PFSK-1 (cell line): ENCODE measurements around the gene REEP5.

Experiments
- FOXP2 ChIP-seq: optimal IDR thresholded peaks from 2 replicates; pipeline ENCODE3; 2011; ENCODE audit warnings: borderline replicate concordance, control low read depth, inconsistent platforms; ENCODE audit not compliant: insufficient read depth; ENCODE audit errors: extremely low read length, extremely low read depth
- POLR2AphosphoS5 ChIP-seq: IDR thresholded peaks from 2 replicates; pipeline ENCODE4 v1.6.1; 2012; ENCODE audit warnings: low read depth, mild to moderate bottlenecking, control low read depth, low read length, moderate library complexity
- REST ChIP-seq, 2 experiments: IDR thresholded peaks; 2 replicates each; pipeline versions ENCODE4 v1.6.1 to v1.8.0; 2011 to 2012; ENCODE audit warnings: low read depth in 2 of 2, low read length in 2 of 2, control low read depth in 1 of 2, inconsistent platforms in 1 of 2, mild to moderate bottlenecking in 1 of 2, moderate library complexity in 1 of 2; ENCODE audit not compliant: insufficient read depth in 1 of 2
- SIN3A ChIP-seq: IDR thresholded peaks from 2 replicates; pipeline ENCODE4 v1.6.1; 2012; ENCODE audit warnings: mild to moderate bottlenecking, low read length, moderate library complexity, borderline replicate concordance; ENCODE audit not compliant: insufficient read depth
- TAF1 ChIP-seq: IDR thresholded peaks from 2 replicates; pipeline ENCODE4 v1.6.1; 2012; ENCODE audit warnings: low read length, control low read depth, borderline replicate concordance; ENCODE audit not compliant: insufficient read depth

REEP5 gene

GRCh38 chr5:112849912-112850311 lies 72.1 kb downstream of the REEP5 start:
- no peak for TF ChIP-seq TAF1
- no peak for TF ChIP-seq FOXP2
- TF ChIP-seq POLR2AphosphoS5: no peak
- TF ChIP-seq SIN3A: no peak
- TF ChIP-seq REST (IDR thresholded peaks at IDR 0.05; ENCODE audit: insufficient read depth in 1 of 2, low read depth in 2 of 2, low read length in 2 of 2): no peak

GRCh38 chr5:112848116-112848811 lies 73.8 kb downstream of the REEP5 start:
- no peak for TF ChIP-seq POLR2AphosphoS5
- TF ChIP-seq TAF1: no peak
- TF ChIP-seq FOXP2: no peak
- TF ChIP-seq REST (IDR thresholded peaks at IDR 0.05; ENCODE audit: insufficient read depth in 1 of 2, low read depth in 2 of 2, low read length in 2 of 2): no peak
- TF ChIP-seq SIN3A: no peak

GRCh38 chr5:112847306-112847705 lies 74.7 kb downstream of the REEP5 start:
- TF ChIP-seq POLR2AphosphoS5 (no peak), SIN3A (no peak), TAF1 (no peak), FOXP2 (no peak), REST (IDR thresholded peaks at IDR 0.05; ENCODE audit: insufficient read depth in 1 of 2, low read depth in 2 of 2, low read length in 2 of 2) (no peak)

- no peak for TF ChIP-seq POLR2AphosphoS5
- no peak for TF ChIP-seq REST (IDR thresholded peaks at IDR 0.05; ENCODE audit: insufficient read depth in 1 of 2, low read depth in 2 of 2, low read length in 2 of 2)
- no peak for TF ChIP-seq FOXP2
- TF ChIP-seq TAF1: no peak
- no peak for TF ChIP-seq SIN3A
Measured at GRCh38 chr5:112846556-112846955, 75.5 kb downstream of the REEP5 start.
